Tibial nerve (tissue), 4 donors: ENCODE measurements around the gene HOMER3. TPM values are rescaled to one million over a fixed set of nuclear protein-coding genes. Genes with fewer than 3 reads are reported as not detected.
"Not testable (repeated sequence)": the region's sequence is repeated elsewhere in the genome, so short reads cannot be mapped to it uniquely, and the experiment has no call there.

Experiments used
- DNase-seq, 2 donors: peaks; one replicate each; pipeline ENCODE4 v3.0.0-alpha.2; 2019; ENCODE audit warnings: low spot score in 2 of 2
- H3K27ac ChIP-seq, 4 donors: fragments of 200-600 bp; sonication (generic) in 3 of 4; one replicate each; pipeline ENCODE4 v1.5.1; 2017 to 2019; ENCODE audit warnings: mild to moderate bottlenecking in 1 of 4
- H3K27me3 ChIP-seq, 2 donors: fragments of 200-600 bp; sonication (generic) in 1 of 2; one replicate each; pipeline versions ENCODE4 v1.5.1 to v1.6.0; 2017 to 2019
- H3K36me3 ChIP-seq, 3 donors: fragments of 200-600 bp; sonication (generic); one replicate each; pipeline ENCODE4 v1.5.1; 2018 to 2019
- H3K4me1 ChIP-seq, 4 donors: fragments of 200-600 bp; sonication (generic) in 3 of 4; one replicate each; pipeline ENCODE4 v1.5.1; 2017 to 2019
- H3K4me3 ChIP-seq, 4 donors: fragments of 200-600 bp; sonication (generic) in 3 of 4; one replicate each; pipeline ENCODE4 v1.5.1; 2017 to 2019; ENCODE audit warnings: mild to moderate bottlenecking in 1 of 4, moderate library complexity in 1 of 4
- H3K9me3 ChIP-seq, 4 donors: fragments of 200-600 bp; sonication (generic) in 3 of 4; one replicate each; pipeline ENCODE4 v1.5.1; 2017 to 2019
- EP300 ChIP-seq, 2 donors: sonication (generic); formaldehyde crosslinking; IDR thresholded peaks; one replicate each; pipeline ENCODE4 v1.6.1; 2017; ENCODE audit warnings: antibody characterized with exemption in 2 of 2, mild to moderate bottlenecking in 1 of 2
- POLR2A ChIP-seq, 2 donors: fragments of 450-650 bp; IDR thresholded peaks; one replicate each; pipeline ENCODE4 v1.6.1; 2017; ENCODE audit warnings: antibody characterized with exemption in 2 of 2, mild to moderate bottlenecking in 2 of 2, moderate library complexity in 2 of 2
- WGBS, 2 donors: methylation state at CpG; one replicate each; pipeline ENCODE4 v1.1.5; 2018; 5-methylcytosine and 5-hydroxymethylcytosine counted together
- total RNA-seq, 4 donors: library from RNA; depleted of rRNA; stranded (reverse); fragments of >200 nt; gene quantifications; one replicate each; pipeline ENCODE4 v1.1.0, GENCODE V29; 2016
- TF ChIP-seq, protein P1 (sequence below), 5 experiments: fragments of 200-600 bp in 3 of 5; fragments of 450-650 bp in 2 of 5; sonication (generic) in 3 of 5; IDR thresholded peaks; one replicate each; pipeline ENCODE4 v1.5.1; 2016 to 2019; ENCODE audit warnings: antibody characterized with exemption in 5 of 5, mild to moderate bottlenecking in 3 of 5, moderate library complexity in 2 of 5

Gene HOMER3
- total RNA-seq, 4 donors from 2014 or later = 38.0 to 90.0 (median 44.6) TPM

DNA sequence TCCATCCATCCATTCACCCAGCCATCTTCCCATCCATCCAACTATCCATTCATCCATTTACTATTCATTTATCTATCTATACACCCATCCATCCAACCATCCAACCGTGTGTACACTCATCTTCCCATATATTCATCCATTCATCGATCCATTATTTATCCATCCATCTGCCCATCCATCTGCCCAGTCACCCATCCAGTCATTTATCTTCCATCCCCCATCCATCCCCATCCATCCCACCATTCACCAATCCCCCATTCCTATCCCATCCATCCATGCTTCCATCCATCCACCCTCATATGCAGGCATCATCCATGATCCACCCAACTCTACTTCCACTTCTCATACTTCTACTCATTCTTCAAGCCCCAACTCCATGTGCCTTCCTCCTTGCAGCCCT is 14.0 kb upstream of the HOMER3 start:
- H3K27ac ChIP-seq = no peak overlapping the region
- H3K4me1 ChIP-seq = no peaks in the 10 kb centered on the region
- H3K4me3 ChIP-seq = no peak overlapping the region
- no peaks in the 10 kb centered on the region for H3K9me3 ChIP-seq
- H3K36me3 ChIP-seq = no peaks in the 10 kb centered on the region
- WGBS, 2 donors = 94 to 97% methylated on average over 2 of the region's 2 CpGs
- DNase-seq = no peak
- TF ChIP-seq POLR2A (IDR thresholded peaks at IDR 0.05) = no peak
- H3K27me3 ChIP-seq = no peaks in the 10 kb centered on the region

DNA sequence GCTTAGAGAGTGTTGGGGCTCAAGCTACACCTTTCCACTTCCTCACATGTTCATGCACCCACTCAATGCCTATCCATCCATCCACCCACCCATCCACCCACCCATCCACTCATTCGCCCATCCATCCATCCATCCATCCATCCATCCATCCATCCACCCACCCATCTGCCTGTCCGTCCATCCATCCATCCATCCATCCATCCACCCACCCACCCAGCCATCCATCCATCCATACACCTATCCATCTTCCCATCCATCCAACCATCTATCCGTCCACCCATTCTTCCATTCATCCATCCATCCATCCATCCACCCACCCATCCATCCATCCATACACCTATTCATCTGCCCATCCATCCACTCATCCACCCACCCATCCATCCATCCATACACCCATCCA is 13.1 kb upstream of the HOMER3 start:
- Histone ChIP-seq H3K27ac (no peak overlapping the region), H3K36me3 (no peaks in the 10 kb centered on the region), H3K9me3 (no peaks in the 10 kb centered on the region), H3K4me3 (no peak overlapping the region), H3K4me1 (no peaks in the 10 kb centered on the region), H3K27me3 (no peaks in the 10 kb centered on the region)
- no peak for DNase-seq
- 87 to 90% methylated on average over 3 of the region's 3 CpGs for WGBS, 2 donors
- TF ChIP-seq, protein P1, sequence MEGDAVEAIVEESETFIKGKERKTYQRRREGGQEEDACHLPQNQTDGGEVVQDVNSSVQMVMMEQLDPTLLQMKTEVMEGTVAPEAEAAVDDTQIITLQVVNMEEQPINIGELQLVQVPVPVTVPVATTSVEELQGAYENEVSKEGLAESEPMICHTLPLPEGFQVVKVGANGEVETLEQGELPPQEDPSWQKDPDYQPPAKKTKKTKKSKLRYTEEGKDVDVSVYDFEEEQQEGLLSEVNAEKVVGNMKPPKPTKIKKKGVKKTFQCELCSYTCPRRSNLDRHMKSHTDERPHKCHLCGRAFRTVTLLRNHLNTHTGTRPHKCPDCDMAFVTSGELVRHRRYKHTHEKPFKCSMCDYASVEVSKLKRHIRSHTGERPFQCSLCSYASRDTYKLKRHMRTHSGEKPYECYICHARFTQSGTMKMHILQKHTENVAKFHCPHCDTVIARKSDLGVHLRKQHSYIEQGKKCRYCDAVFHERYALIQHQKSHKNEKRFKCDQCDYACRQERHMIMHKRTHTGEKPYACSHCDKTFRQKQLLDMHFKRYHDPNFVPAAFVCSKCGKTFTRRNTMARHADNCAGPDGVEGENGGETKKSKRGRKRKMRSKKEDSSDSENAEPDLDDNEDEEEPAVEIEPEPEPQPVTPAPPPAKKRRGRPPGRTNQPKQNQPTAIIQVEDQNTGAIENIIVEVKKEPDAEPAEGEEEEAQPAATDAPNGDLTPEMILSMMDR (IDR thresholded peaks at IDR 0.05) = no peak

DNA sequence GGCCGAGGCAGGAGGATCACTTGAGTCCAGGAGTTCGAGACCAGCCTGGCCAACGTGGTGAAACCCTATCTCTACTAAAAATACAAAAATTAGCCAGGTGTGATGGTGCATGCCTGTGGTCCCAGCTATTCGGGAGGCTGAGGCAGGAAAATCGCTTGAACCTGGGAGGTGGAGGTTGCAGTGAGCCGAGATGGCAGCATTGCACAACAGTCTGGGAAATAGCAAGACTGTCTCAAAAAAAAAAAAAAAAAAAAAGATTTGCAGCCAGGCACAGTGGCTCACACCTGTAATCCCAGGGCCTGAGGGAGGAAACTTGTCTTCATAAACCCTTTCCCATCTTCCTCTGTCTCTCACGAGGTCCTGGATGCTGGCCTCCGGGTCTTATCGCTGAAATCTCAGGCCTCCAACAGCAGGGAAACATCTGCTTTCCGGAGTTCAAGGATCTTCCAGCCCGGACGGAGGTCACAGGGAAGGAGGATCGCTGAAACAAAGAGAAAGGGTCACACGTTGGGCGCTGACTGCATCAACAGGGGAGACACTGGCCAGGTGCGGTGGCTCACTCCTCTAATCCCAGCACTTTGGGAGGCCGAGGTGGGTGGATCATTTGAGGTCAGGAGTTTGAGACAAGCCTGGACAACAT is 11.5 kb upstream of the HOMER3 start:
- H3K4me3 ChIP-seq, H3K4me1 ChIP-seq, H3K9me3 ChIP-seq, H3K27me3 ChIP-seq, H3K36me3 ChIP-seq, DNase-seq, H3K27ac ChIP-seq: not testable (repeated sequence)
- 60 to 69% methylated on average over 17 of the region's 17 CpGs for WGBS, 2 donors

DNA sequence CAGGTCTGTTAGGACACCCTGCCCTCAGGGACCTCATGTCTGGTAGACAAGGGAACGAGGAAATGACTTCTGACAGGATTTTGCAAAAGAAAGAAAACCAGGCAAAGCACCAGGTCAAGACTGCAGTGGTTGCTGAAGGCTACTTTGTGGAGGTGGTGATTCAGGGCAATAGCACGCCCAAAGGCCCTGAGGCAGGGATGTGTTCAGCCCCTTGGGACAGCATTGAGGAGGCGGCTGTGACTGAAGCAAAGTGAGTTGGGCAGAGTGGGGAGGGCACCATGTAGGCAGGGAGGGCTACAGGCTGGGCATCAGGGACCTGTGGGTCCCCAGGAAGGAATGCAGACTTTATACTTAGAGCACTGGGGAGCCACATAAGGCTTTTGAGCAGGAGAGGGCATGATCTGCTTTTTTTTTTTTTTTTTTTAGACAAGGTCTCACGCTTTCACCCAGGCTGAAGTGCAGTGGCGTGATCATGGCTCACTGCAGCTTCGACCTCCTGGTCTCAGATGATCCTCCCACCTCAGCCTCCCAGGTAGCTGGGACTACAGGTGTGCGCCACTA is 10.8 kb upstream of the HOMER3 start:
- H3K9me3 ChIP-seq = no peaks in the 10 kb centered on the region
- DNase-seq = no peak
- no peaks in the 10 kb centered on the region for H3K4me1 ChIP-seq
- 91% methylated on average over 7 of the region's 7 CpGs for WGBS, 2 donors
- H3K27ac ChIP-seq = no peak overlapping the region
- H3K4me3 ChIP-seq = no peak overlapping the region
- no peaks in the 10 kb centered on the region for H3K36me3 ChIP-seq
- TF ChIP-seq, protein P1 (IDR thresholded peaks at IDR 0.05) = no peak
- TF ChIP-seq EP300 (IDR thresholded peaks at IDR 0.05) (no peak), POLR2A (IDR thresholded peaks at IDR 0.05) (no peak)
- H3K27me3 ChIP-seq = no peaks in the 10 kb centered on the region

DNA sequence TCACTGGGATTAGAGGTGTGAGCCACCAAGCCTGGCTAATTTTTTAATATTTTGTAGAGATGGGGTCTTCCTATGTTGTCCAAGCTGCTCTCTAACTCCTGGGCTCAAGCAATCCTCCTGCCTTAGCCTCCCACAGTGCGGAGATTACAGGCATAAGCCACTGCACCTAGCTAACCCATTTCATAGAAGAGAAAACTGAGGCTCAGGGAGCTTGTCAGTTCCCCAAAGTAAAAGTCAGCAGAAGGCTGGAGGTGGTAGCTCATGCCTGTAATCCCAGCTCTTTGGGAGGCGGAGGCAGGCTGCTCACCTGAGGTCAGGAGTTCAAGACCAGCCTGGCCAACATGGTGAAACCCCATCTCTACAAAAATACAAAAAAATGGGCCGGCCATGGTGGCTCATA is 8.8 kb upstream of the HOMER3 start:
- Histone ChIP-seq H3K4me3 (no peak overlapping the region), H3K4me1 (no peaks in the 10 kb centered on the region), H3K9me3 (no peaks in the 10 kb centered on the region), H3K27ac (no peak overlapping the region), H3K36me3 (peaks cover 0 to 3% (median 0%) of the 10 kb centered on the region in 3 donors), H3K27me3 (no peaks in the 10 kb centered on the region)
- DNase-seq = no peak
- TF ChIP-seq EP300 (IDR thresholded peaks at IDR 0.05) = no peak
- TF ChIP-seq, protein P1 (IDR thresholded peaks at IDR 0.05) = no peak
- TF ChIP-seq POLR2A (IDR thresholded peaks at IDR 0.05) = no peak
- 89 to 92% methylated on average over 3 of the region's 3 CpGs for WGBS, 2 donors

DNA sequence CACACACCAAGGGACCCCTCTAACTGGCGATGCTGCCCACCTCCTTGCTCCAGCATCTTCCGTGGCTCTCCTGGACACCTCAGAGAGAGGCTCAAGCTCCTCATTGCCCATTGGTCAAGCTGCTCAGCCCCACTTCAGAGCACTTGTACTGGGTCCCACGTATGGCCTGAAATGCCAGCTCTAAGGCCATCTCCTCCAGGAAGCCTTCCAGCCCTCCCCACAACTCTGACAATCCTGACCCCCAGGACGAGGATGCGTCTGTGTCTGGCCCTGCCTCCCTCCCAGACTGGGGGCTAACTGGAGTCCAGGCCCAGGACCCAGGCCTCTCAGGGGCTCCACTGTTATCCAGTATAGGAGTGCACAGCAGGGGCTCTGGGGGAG is 7.9 kb upstream of the HOMER3 start:
- H3K4me3 ChIP-seq = no peak overlapping the region
- no peaks in the 10 kb centered on the region for H3K4me1 ChIP-seq
- no peaks in the 10 kb centered on the region for H3K9me3 ChIP-seq
- no peak for DNase-seq
- H3K36me3 ChIP-seq = peaks cover 0 to 3% (median 0%) of the 10 kb centered on the region in 3 donors
- no peak overlapping the region for H3K27ac ChIP-seq
- 61 to 75% methylated on average over 5 of the region's 5 CpGs for whole genome bisulfite sequencing, 2 donors
- TF ChIP-seq, protein P1 (IDR thresholded peaks at IDR 0.05) = no peak
- TF ChIP-seq POLR2A (IDR thresholded peaks at IDR 0.05) = no peak
- no peaks in the 10 kb centered on the region for H3K27me3 ChIP-seq
